ENCODE measurements around the gene DYNLL1.
"Not testable (repeated sequence)": the region's sequence is repeated elsewhere in the genome, so short reads cannot be mapped to it uniquely, and the experiment has no call there.

Gene DYNLL1

DNA sequence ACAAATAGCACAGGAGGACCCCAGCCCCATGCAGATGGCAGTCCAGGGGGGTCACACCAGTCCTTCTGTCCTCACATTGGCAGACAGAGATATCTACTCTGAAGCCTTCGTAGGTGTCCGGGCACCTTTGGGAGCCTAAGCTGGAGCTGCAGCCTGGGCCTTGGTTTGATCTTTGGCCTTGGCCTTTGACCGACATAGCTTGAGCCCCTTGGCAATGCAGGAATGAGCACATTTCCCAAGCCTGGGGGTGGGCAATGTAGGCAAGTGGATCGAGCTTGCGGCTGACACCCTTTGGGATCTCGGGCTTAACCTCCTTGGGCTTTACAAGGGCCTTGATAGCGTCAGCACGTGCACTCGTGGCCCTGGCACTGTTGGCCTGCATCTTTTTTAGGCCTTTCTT lies 26.7 kb downstream of the DYNLL1 start:
- DNase-seq: no peak

DNA sequence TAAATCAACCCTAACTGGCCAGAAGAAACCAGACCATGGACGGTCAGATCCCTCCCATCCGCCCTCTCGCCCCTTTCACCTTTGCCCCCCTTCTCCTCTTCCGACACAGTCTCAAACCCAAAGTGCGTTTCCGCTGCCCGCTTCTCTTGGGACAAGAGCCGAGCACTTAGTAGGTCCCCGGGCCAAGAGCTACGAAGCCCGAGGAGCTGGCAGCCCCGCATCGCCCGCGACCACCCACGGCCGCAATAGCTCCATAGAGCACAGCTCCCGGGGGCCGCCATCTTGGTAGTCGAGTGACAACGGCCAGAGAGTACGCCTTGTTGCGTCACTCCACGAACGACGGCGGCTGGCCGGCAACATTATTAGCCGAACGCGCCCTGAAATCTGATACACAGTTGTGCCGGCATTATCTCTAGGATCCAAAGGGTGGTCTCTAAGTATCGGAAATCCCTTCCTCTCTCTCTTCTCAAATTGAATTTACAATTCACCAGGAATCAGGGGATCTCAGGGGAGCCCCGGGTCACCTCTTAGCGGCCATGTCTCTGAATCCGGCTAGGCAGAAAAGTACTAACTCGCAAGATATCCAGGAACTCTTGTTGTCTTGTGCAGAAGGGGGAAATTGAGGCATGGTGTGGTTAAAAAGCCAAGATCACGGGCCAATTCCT lies 33.1 kb downstream of the DYNLL1 start, which contains the start of gene COQ5:
TSS of gene COQ5 (minus strand) at position 298 of the 665 bp plus-strand sequence. CDS start at position 281, 17 bp downstream.
- DNase-seq: peak; percentile 96

DNA sequence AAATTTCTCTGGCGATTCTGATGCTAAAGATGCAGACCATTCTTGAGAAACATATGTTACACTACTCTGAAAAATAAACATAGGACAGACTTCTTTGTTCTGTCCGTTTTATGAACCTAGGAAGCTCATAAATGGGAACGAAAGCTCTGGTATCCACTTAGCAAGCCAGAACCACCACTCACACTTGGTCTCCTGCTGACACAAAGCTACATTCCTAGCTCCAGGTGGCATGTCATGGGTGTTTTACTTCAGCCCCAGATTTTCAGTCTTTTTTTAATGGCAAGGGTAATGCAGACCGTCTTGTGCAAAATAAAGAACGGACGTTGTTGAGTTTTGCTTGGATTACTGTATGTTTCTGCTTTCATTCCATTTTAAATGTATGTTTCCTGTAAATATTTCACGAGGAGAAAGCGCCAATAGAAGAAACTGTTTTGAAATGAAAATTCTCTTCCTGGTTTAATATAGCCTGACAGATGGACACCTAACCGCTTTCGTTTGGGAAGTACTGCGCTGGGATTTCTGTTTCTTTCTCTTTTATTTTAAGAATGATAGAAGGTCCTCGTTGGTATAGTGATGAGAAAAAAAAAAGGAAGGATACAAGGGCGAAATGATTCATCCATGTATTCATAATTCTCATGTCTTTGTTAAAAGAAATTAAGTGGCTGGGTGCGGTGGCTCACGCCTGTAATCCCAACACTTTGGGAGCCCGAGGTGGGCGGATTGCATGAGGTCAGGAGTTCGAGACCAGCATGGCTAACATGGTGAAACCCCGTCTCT lies 33.9 kb downstream of the DYNLL1 start:
- peak; percentile 71 for DNase-seq

DNA sequence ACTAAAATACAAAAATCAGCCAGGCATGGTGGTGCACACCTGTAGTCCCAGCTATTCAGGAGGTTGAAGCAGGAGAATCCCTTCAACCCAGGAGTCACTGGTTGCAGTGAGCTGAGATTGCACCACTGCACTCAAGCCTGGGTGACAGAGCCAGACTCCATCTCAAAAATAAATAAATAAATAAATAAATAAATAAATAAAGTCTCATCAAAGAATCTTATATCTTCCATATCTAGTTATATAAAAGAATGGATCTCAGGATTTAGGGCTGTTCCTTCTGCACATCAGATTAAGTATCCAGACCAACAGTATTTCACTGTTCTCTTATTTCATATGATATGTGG lies 34.5 kb downstream of the DYNLL1 start:
- DNase-seq: not testable (repeated sequence)

DNA sequence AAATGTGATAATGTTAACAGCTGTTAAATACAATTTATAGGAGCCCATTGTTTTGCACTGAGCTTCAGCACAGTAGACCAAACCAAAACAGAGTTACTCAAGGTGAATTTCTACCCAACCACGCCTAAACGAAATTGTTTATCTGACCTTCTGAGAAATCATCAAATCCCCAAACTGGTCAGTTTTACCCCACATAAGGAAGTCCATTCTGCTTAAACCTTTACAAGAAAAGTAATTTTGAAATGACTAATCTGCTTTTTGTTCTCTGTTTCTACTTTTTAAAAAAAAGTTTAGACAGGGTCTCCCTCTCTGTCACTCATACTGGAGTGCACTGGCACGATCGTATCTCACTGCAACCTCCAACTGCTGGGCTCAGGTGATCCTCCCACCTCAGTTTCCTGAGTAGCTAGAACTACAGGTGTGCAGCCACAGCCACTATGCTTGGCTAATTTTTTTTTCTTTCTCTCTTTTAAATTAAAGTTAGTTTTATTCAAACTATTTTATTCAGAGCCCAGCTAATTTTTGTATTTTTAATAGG lies 36.9 kb downstream of the DYNLL1 start:
- DNase-seq: no peak

DNA sequence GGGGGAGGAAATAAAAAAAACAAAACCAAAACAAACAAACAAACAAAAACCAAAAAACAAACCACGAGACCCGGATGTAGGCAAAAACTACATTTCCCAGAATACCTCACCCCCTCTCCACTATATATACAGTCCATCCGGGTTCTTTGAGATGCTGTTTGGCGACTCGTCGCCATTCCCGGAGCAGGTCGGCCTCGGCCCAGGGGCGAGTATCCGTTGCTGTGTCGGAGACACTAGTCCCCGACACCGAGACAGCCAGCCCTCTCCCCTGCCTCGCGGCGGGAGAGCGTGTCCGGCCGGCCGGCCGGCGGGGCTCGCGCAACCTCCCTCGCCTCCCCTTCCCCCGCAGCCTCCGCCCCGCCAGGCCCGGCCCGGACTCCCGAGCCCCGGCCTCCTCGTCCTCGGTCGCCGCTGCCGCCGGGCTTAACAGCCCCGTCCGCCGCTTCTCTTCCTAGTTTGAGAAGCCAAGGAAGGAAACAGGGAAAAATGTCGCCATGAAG lies 38.3 kb downstream of the DYNLL1 start, which contains the start of gene RNF10:
TSS of gene RNF10 (plus strand) at position 154 of the 500 bp plus-strand sequence. CDS start 456 bp downstream, outside the sequence.
- DNase-seq: peak; percentile 93

DNA sequence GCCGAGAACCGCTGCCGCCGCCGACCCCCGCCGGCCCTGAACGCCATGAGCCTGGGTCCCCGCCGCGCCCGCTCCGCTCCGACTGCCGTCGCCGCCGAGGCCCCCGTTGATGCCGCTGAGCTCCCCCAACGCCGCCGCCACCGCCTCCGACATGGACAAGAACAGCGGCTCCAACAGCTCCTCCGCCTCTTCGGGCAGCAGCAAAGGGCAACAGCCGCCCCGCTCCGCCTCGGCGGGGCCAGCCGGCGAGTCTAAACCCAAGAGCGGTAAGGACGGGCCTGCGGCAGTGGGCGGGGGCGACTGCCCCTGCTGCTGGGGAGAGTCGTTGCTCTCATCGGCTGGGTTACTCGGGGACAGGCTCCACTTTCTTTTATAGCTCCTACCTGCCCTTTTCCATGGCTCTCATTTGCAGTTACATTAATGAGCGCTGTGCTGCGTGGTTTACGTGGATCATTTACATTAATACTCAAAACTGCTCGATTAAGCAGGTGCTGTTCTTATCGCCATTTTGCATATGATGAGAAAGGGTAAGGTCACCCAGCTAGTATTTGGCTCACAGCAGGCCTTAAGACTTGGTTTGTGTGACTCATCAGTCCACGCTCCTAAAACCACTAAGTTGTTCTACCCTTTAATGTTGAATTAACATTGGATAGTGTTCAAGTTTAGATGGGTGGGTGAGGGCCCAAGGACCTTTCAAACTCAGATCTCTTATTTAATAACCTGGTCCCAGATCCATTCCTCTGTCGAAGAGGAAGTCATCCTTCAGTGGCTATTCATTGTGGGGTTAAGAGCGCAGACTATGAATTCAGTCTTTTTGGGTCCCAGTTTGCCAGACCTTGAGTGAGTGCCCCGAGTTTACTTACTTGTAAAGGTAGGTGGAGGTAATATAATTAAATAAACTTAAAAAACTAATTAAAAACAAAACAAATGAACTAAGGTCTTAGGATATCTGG lies 39.1 kb downstream of the DYNLL1 start:
- peak; percentile 73 for DNase-seq

DNA sequence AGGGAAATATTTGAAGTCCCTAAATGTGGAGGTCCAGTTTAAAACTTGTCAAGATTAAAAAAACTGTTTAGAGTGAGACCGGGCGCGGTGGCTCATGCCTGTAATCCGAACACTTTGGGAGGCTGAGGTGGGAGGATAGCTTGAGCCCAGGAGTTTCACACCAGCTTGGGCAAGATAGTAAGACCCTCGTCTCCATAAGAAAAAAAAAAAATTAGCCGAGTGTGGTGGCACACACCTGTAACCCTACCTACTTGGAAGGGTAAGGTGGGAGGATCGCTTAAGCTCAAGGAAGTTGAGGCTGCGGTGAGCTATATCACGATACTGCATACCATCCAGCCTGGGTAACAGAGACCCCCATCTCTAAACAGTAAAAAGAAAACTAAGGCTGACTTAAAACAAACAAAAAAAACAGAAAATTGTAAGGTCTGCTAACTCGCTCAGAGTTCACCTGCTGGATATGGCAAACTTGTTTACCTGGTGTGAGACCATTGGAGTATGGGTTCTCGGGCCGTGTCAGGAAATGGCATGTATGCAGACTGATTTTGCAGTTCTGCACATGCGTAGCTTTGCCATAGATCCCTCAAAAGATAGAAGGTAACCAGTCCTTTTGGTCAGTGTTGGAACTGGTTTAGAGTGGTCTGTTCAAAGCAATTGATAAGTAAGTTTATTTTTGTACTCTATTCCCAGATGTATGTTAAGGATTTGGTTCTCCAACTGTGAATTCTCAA lies 40.3 kb downstream of the DYNLL1 start:
- DNase-seq: no peak

DNA sequence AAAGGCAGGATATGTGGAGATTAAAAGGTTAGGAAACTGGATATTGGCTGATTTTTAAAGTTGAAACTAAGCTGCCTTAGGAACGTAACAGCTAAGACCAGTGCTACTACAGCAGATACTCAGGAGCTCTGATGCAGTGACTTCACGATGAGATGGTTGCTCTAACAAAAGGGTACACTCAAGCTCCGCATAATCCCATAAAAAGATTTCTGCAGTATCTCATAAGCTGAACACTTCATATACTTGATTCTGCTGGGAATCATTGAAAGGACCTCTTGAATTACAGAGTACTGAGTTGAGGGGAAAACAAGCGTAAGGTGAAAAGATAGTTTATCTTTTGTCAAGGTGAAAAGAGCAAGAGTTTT lies 41.9 kb downstream of the DYNLL1 start:
- peak; percentile 79 for DNase-seq

DNA sequence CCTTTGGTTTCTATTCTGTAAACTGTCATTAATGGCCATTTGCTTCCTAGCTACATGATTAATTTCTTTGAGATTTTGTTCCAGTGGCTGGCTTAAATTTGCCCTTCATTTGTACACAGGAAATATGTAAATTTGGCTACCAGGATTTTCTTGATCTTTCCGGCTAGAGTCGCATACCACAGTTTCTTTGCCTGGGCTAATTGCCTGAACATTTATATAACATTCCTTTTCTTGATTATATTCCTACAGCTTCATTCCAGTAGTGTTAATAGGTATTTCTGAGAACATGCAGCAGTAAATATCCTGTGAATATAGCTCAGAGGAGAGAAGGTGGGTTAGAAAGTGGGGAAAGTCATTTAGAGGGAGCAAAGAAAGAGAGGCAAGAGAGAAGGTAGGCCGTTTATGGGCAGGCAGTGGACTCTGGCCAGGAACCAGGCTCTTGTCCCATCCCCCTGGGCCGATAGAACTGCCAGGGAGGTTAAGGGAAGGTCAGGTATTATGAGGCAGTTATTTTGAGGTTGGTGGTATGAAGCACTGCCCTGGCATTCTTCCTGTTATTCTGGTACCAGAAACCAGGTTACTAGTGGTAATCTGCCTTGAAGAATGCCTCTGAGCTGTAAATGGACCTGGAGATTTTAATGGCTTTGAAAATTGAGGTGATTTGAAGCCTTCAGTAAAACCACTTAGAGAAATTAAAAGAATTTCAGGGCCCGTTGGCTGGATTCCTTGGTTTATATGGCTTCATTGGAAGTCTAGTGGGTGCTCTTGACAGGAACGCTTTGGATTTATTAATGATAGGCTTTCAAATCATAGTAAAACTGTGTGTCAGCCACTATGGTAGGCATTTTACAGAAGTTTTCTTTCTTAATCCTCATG lies 42.6 kb downstream of the DYNLL1 start:
- no peak for DNase-seq

DNA sequence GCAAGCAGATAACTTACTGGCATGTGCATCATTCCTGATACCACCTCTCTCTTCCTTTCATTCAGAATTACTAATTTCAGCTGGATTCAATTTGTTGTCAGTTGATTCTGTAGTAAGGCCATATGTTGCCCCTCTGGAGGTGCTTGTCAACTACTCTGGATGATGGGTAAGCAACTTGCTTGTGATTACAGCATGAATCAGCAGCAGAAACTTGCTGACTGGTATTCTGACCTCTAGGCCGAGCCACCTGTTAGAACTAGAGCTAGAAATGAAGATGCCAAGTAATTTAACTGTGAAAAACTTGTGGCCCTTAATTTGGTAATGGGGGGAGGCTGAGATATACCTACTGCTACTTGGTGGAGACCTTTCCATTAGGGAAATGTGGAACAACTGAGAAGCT lies 43.4 kb downstream of the DYNLL1 start:
- no peak for DNase-seq

DNA sequence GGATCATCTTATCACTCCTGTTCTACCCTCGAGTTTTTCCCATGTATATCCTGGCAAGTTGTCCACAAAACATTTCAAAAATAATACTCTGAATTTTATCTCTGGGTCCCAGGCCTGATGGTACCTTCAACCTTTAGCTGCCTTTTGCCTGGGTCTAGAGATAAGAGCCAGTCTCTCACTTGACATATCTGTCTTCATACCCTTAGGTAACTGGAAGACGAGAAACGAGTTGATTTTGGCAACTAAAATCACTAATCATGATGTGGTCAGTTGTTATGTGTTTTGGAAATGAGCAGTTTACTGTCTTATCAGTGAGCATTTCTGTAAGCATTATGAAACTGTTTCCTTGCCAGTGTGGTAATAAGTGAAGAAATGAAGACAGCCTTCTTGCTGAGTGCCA lies 44.5 kb downstream of the DYNLL1 start:
- no peak for DNase-seq

DNA sequence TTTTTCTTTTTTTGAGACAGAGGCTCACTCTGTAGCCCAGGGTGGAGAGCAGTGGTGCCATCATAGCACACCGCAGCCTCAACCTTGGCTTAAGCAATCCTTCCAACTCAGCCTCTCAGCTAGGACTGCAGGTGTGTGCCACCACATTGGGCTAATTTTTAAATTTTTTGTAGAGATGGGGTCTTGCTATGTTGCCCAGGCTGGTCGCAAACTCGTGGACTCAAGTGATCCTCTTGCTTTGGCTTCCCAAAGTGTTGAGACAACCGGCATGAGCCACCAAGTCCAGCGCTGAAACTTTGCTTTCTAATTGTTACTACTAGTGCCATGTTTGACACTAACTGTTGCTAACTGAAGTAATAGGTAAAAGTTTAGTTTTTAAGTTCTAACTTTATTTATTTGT lies 46.3 kb downstream of the DYNLL1 start:
- DNase-seq: no peak

DNA sequence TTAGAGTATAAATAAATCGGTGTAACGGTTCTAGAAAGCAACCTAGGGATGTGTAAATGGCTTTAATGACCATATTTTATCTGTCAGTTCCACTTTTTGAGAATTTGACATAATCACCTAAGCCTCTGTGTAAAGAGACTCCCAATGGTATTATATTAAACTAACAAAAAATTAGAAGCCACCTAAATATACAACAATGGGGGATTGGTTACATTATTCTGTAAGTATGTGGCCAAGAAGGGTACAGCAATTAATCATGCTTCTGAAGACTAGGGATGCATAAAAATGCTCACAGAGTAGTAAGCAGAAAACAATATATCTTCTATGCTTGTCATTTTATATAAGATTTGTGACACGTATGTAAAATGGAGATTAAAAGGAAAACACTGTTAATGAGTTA lies 48.8 kb downstream of the DYNLL1 start:
- DNase-seq: no peak

DNA sequence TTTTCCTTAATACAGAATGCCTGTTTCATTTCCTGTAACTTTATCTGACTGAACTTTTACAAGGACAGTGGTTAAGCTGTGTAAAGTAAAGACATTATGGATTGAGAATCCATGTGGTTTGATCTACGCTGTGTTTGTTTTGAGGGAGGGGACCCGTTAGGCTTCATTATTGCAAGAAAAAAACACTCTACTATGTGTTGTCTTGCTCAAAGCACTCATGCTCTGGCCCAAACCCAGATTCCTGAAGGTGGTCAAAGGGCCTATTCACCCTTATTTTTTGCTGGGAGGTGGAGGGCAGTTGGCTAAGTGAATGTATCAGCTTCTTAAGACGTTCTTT lies 50.1 kb downstream of the DYNLL1 start:
- no peak for DNase-seq
